ENCODE results near the gene INAVA. TPM values are rescaled to one million over a fixed set of nuclear protein-coding genes. Genes with fewer than 3 reads are reported as not detected.

The INAVA gene
- total RNA-seq, 1 experiment from 2014 or later = 36.8 TPM

DNA sequence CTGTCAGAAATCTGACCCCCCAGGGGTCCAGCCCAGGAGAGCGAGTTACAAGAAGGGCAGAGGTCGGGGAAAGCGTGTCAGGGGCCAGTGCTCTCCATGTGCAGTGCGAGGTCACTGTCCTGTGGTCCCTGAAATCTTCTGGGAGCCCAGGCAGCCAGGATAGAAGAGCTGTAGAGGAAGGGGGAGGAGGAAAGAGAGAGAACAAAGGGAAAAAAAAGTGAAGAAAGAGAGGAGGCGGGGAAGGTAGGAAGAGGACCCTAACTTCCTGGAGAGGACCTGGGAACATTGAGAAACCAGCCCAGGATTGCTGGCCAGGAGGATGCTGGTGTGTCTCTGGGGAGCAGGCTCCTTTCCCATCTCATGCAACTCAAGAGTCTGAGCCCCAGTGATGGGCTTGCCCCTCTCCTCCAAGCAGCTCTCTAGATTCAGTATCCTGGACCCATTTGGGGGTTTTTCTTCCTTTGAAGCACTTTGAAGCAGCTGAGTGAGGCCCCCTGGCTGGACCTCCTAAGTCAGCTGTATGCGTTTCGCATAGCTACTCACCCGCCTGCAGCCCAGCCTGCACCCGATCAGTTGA, 6.8 kb upstream of the INAVA start:
- Histone ChIP-seq H3K9ac (ENCODE audit: extremely low read depth, insufficient read length, low read length) (no peak overlapping the region), H3K27me3 (ENCODE audit: insufficient read depth, low read length) (no peaks in the 10 kb centered on the region), H3K23me2 (ENCODE audit: insufficient read length, low read depth, low read length, poor library complexity, severe bottlenecking) (peaks cover 19% of the 10 kb centered on the region), H3K4me1 (ENCODE audit: insufficient read depth, low read length) (peaks cover 7% of the 10 kb centered on the region), H2AFZ (ENCODE audit: low read length) (no peak overlapping the region), H2BK120ac (ENCODE audit: low read depth, low read length, poor library complexity, severe bottlenecking) (no peak overlapping the region), H3K27ac (ENCODE audit: insufficient read length, low read depth, low read length) (no peak overlapping the region), H3T11ph (ENCODE audit: low read length) (no peak overlapping the region), H2BK20ac (ENCODE audit: low read depth, low read length, poor library complexity, severe bottlenecking) (no peak overlapping the region), H3K23ac (ENCODE audit: insufficient read length, low read depth, low read length) (no peak overlapping the region), H3K79me2 (ENCODE audit: insufficient read depth, low read length) (no peaks in the 10 kb centered on the region; the same call in 1 of the 2 replicates), H3K4ac (ENCODE audit: low read depth, low read length) (no peak overlapping the region), H3K14ac (ENCODE audit: insufficient read depth, low read length) (no peak overlapping the region), H4K8ac (replicated peaks; ENCODE audit: insufficient read length, low read depth, low read length) (no peak overlapping the region), H3K79me1 (ENCODE audit: insufficient read depth, low read depth, low read length, poor library complexity, severe bottlenecking) (no peaks in the 10 kb centered on the region), H2BK5ac (ENCODE audit: insufficient read length, low read length) (no peak overlapping the region), H3K56ac (ENCODE audit: insufficient read length, low read depth, low read length) (no peak overlapping the region), H4K91ac (ENCODE audit: insufficient read length, low read depth, low read length) (no peak overlapping the region), H2BK12ac (ENCODE audit: insufficient read length, low read depth, low read length) (no peak overlapping the region), H3K9me3 (ENCODE audit: control insufficient read depth, low read depth, low read length) (no peaks in the 10 kb centered on the region), H4K5ac (ENCODE audit: insufficient read length, low read depth, low read length) (no peak overlapping the region), H3K4me2 (ENCODE audit: insufficient read depth, insufficient read length, low read length) (no peak overlapping the region), H4K20me1 (ENCODE audit: control insufficient read depth, insufficient read depth, insufficient read length) (no peaks in the 10 kb centered on the region), H2AK5ac (ENCODE audit: insufficient read length, low read length) (no peak overlapping the region), H2BK15ac (ENCODE audit: low read depth, low read length) (no peak overlapping the region), H3K18ac (ENCODE audit: insufficient read length, low read depth, low read length) (no peak overlapping the region)
- Mint-ChIP-seq H3K4me3 (no peak overlapping the region; a peak in 1 of 5 replicates), H3K9me3 (no peaks in the 10 kb centered on the region), H3K4me1 (peaks cover 40 to 50% of the 10 kb centered on the region in 2 experiments), H3K27ac (no peak overlapping the region), H3K36me3 (ENCODE audit: insufficient read depth in 1 of 3, low read depth in 3 of 3) (no peaks in the 10 kb centered on the region), H3K27me3 (ENCODE audit: low read depth) (no peaks in the 10 kb centered on the region; the same call in none of the 2 replicates)
- no CpG with 5 or more reads among the region's 9 CpGs for WGBS (ENCODE audit: extremely low coverage, insufficient read length, low lambda C conversion rate)
- DNase-seq = no peak
- TF ChIP-seq, protein P1, sequence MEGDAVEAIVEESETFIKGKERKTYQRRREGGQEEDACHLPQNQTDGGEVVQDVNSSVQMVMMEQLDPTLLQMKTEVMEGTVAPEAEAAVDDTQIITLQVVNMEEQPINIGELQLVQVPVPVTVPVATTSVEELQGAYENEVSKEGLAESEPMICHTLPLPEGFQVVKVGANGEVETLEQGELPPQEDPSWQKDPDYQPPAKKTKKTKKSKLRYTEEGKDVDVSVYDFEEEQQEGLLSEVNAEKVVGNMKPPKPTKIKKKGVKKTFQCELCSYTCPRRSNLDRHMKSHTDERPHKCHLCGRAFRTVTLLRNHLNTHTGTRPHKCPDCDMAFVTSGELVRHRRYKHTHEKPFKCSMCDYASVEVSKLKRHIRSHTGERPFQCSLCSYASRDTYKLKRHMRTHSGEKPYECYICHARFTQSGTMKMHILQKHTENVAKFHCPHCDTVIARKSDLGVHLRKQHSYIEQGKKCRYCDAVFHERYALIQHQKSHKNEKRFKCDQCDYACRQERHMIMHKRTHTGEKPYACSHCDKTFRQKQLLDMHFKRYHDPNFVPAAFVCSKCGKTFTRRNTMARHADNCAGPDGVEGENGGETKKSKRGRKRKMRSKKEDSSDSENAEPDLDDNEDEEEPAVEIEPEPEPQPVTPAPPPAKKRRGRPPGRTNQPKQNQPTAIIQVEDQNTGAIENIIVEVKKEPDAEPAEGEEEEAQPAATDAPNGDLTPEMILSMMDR (conservative IDR thresholded peaks at IDR 0.05) = no peak

All from H9 (cell line).